A549 (cell line): ENCODE results near the gene SEMA5A. TPM values are rescaled to one million over a fixed set of nuclear protein-coding genes. Genes with fewer than 3 reads are reported as not detected.

ENCODE experiments used
- ATAC-seq, 2 experiments: fragments of 200-7000 bp in 1 of 2; fragments of >200 bp in 1 of 2; cut with Nextera tagmentation in 1 of 2; cut with Tn5 transposase in 1 of 2; 3 replicates each; pipeline versions ENCODE4 v1.8.0 to v1.9.1; 2018 to 2020; ENCODE audit warnings: mild to moderate bottlenecking in 1 of 2, moderate library complexity in 1 of 2
- CTCF ChIA-PET: fragments of 300-600 bp; sonication (Branson Sonifier 250); formaldehyde crosslinking; extraction: SDS; loops from one replicate; lab custom pipeline; 2021; ENCODE audit warnings: antibody characterized with exemption, inconsistent platforms; lab: Yijun Ruan, JAX
- POLR2A ChIA-PET: fragments of 350-600 bp; formaldehyde crosslinking; extraction: SDS; loops from one replicate; lab custom pipeline; 2021; ENCODE audit warnings: antibody characterized with exemption, inconsistent platforms; lab: Yijun Ruan, JAX
- DNase-seq, 2 experiments: peaks; one replicate each; pipeline versions ENCODE4 v3.0.0 to v3.0.0-alpha.2; 2011 to 2016; ENCODE audit warnings: low read depth in 1 of 2, low spot score in 1 of 2
- FAIRE-seq: peaks from 2 replicates; lab custom pipeline; 2011; peaks lifted over from hg19 to GRCh38; lab: Jason Lieb, UNC
- H3K27ac ChIP-seq, 2 experiments: fragments of >200 bp; sonication (Bioruptor Twin); formaldehyde crosslinking; 3 replicates each; pipeline ENCODE4 v1.5.1; 2016 to 2017
- H3K4me1 ChIP-seq: fragments of >200 bp; sonication (Bioruptor Twin); formaldehyde crosslinking; 3 replicates; pipeline ENCODE4 v1.6.1; 2016
- H3K4me2 ChIP-seq: fragments of >200 bp; sonication (Bioruptor Twin); formaldehyde crosslinking; 3 replicates; pipeline ENCODE4 v1.6.1; 2016
- H3K4me3 ChIP-seq: fragments of >200 bp; sonication (Bioruptor Twin); formaldehyde crosslinking; 3 replicates; pipeline ENCODE4 v1.5.1; 2016
- H3K9me3 ChIP-seq: fragments of >200 bp; sonication (Bioruptor Twin); formaldehyde crosslinking; 3 replicates; pipeline ENCODE4 v1.6.1; 2016
- CHD4 ChIP-seq: fragments of 200-600 bp; sonication (generic); IDR thresholded peaks from 2 replicates; pipeline ENCODE4 v1.6.1; 2016; ENCODE audit warnings: antibody characterized with exemption, mild to moderate bottlenecking, borderline replicate concordance
- EP300 ChIP-seq, 2 experiments: fragments of >200 bp; sonication (Bioruptor Twin); formaldehyde crosslinking; IDR thresholded peaks; 2 replicates in 1 of 2; 3 replicates in 1 of 2; pipeline ENCODE4 v1.6.1; 2016 to 2017
- FOSB ChIP-seq: fragments of 250-450 bp; sonication (Bioruptor Pico); IDR thresholded peaks from 2 replicates; pipeline ENCODE4 v1.5.0; 2020; ENCODE audit warnings: mild to moderate bottlenecking, moderate library complexity
- HEYL ChIP-seq: fragments of 250-450 bp; sonication (Bioruptor Pico); IDR thresholded peaks from 2 replicates; pipeline ENCODE4 v1.8.0; 2021; ENCODE audit warnings: mild to moderate bottlenecking, moderate library complexity
- HOXA7 ChIP-seq: fragments of 250-450 bp; sonication (Bioruptor Pico); IDR thresholded peaks from 2 replicates; pipeline ENCODE4 v1.5.0; 2020; ENCODE audit warnings: mild to moderate bottlenecking, moderate library complexity
- HOXB13 ChIP-seq: fragments of 250-450 bp; sonication (Bioruptor Pico); IDR thresholded peaks from 2 replicates; pipeline ENCODE4 v1.5.0; 2020; ENCODE audit warnings: low read depth, mild to moderate bottlenecking, moderate library complexity
- HOXB5 ChIP-seq: fragments of 250-450 bp; sonication (Bioruptor Pico); IDR thresholded peaks from 2 replicates; pipeline ENCODE4 v1.5.0; 2020; ENCODE audit warnings: mild to moderate bottlenecking, moderate library complexity
- KDM5A ChIP-seq: fragments of 200-600 bp; sonication (generic); IDR thresholded peaks from 2 replicates; pipeline ENCODE4 v1.6.1; 2016; ENCODE audit warnings: antibody characterized with exemption, mild to moderate bottlenecking
- MAZ ChIP-seq: fragments of 150-350 bp; IDR thresholded peaks from 2 replicates; pipeline ENCODE4 v1.6.1; 2014; ENCODE audit warnings: antibody characterized with exemption, low read depth, low read length, borderline replicate concordance
- MYC ChIP-seq: IDR thresholded peaks from 2 replicates; pipeline ENCODE4 v1.6.1; 2012; ENCODE audit warnings: mild to moderate bottlenecking, inconsistent platforms, low read length, improper control_type of control experiment, borderline replicate concordance
- NFE2L2 ChIP-seq: fragments of 150-350 bp; conservative IDR thresholded peaks from 2 replicates; pipeline ENCODE4 v1.6.1; 2014; ENCODE audit warnings: low read length
- NR3C1 ChIP-seq: fragments of >200 bp; sonication (Bioruptor Twin); formaldehyde crosslinking; IDR thresholded peaks from 3 replicates; pipeline ENCODE4 v1.6.1; 2017
- POLR2A ChIP-seq: IDR thresholded peaks from 2 replicates; pipeline ENCODE4 v1.6.1; 2012; ENCODE audit warnings: mild to moderate bottlenecking, low read length
- RARB ChIP-seq: fragments of 250-450 bp; sonication (Bioruptor Pico); IDR thresholded peaks from 2 replicates; pipeline ENCODE4 v1.8.0; 2021; ENCODE audit warnings: mild to moderate bottlenecking, moderate library complexity
- RCOR1 ChIP-seq: fragments of 150-350 bp; IDR thresholded peaks from 2 replicates; pipeline ENCODE4 v1.6.1; 2014; ENCODE audit warnings: antibody characterized with exemption, low read length, low read depth
- RFX5 ChIP-seq: fragments of 450-650 bp; IDR thresholded peaks from 2 replicates; pipeline ENCODE4 v1.7.1; 2014; ENCODE audit warnings: antibody characterized with exemption, mild to moderate bottlenecking, moderate library complexity
- SMC3 ChIP-seq: fragments of >200 bp; sonication (Bioruptor Twin); formaldehyde crosslinking; IDR thresholded peaks from 3 replicates; pipeline ENCODE4 v1.6.1; 2018; ENCODE audit warnings: inconsistent platforms
- TP53 ChIP-seq: fragments of 250-450 bp; sonication (Bioruptor Pico); IDR thresholded peaks from 2 replicates; pipeline ENCODE4 v1.5.0; 2021; ENCODE audit warnings: mild to moderate bottlenecking, moderate library complexity
- ZC3H11A ChIP-seq: fragments of 450-650 bp; IDR thresholded peaks from 2 replicates; pipeline ENCODE4 v1.6.1; 2014; ENCODE audit warnings: antibody characterized with exemption, mild to moderate bottlenecking
- ZNF302 ChIP-seq: fragments of 250-450 bp; sonication (Bioruptor Pico); IDR thresholded peaks from 2 replicates; pipeline ENCODE4 v1.9.0; 2021; ENCODE audit warnings: inconsistent platforms, mild to moderate bottlenecking, moderate library complexity
- ZSCAN20 ChIP-seq: fragments of 250-450 bp; sonication (Bioruptor Pico); IDR thresholded peaks from 2 replicates; pipeline ENCODE4 v1.8.0; 2022; ENCODE audit warnings: mild to moderate bottlenecking, moderate library complexity
- WGBS: methylation state at CpG from one replicate; pipeline ENCODE4 v1.1.6; 2017; ENCODE audit errors: missing lambda C conversion rate; 5-methylcytosine and 5-hydroxymethylcytosine counted together
- polyA plus RNA-seq, 4 experiments: library from polyadenylated mRNA; depleted of rRNA in 3 of 4; stranded (reverse); fragments of >200 nt; fragmentation: RNase III in 1 of 4; extraction: RNeasy Plus Mini Kit Qiagen cat#74134 plus additional on column Dnase treatment in 1 of 4; gene quantifications; 2 replicates in 3 of 4; 3 replicates in 1 of 4; pipeline ENCODE4 v1.2.3, GENCODE V29; 2011 to 2017
- TF ChIP-seq, protein P1 (sequence below): IDR thresholded peaks from 2 replicates; pipeline ENCODE4 v1.6.1; 2012
- TF ChIP-seq, protein P2 (sequence below): fragments of 250-450 bp; sonication (Bioruptor Pico); IDR thresholded peaks from 2 replicates; pipeline ENCODE4 v1.5.0; 2021; ENCODE audit warnings: mild to moderate bottlenecking, moderate library complexity, borderline replicate concordance
- TF ChIP-seq, protein P3 (sequence below): IDR thresholded peaks from 2 replicates; pipeline ENCODE4 v1.6.1; 2012; ENCODE audit warnings: low read depth, borderline replicate concordance
- TF ChIP-seq, protein P4 (sequence below): fragments of 150-350 bp; IDR thresholded peaks from 2 replicates; pipeline ENCODE4 v1.6.1; 2014; ENCODE audit warnings: low read depth, mild to moderate bottlenecking, low read length
- TF ChIP-seq, protein P5 (sequence below): fragments of >200 bp; sonication (Bioruptor Twin); formaldehyde crosslinking; IDR thresholded peaks from 3 replicates; pipeline ENCODE4 v1.5.1; 2016

Gene SEMA5A
- polyA plus RNA-seq, 2 of the 4 experiments (the other 2 are of a cell fraction), result not detected

DNA sequence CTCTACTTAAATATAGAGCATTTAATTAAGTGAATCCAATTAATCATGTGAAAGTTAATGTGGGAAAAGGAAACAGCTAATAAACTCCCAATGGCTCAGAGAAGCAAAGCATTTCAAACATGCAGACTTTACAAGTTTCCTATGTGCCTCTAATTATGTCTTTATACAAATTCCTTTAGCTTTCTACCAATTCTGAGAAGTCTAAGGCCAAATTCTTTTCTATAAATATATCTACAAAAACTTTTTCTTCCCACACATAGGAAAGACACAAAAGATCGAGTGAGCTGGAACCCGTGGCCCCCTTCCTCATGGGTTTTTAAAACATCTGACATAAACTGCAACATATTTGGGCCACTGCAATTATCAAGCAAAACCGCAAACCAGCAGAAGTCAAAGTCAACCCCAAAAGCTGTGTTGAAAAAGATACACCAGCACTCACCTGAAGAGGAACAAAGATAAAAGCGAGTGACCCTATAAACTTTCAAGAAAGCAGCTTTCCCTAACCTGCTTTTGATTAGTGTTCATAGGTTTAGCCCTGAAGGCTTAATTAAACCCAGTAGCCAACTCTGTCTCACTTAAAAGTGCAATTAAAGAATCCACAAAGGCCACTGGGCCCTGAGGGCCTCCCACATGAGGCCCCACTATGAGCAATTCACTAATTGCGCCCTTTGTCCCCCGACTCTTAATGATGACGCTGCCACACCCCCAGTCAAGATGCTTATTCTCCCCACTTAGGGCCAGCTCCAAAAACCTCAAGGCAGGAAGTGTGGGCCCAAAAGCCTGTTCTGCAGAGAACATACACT, 12.1 kb downstream of the SEMA5A start:
- POLR2A ChIA-PET, result no interaction called here
- no peaks in the 10 kb centered on the region for H3K9me3 ChIP-seq
- no peak overlapping the region for H3K4me3 ChIP-seq
- no peaks in the 10 kb centered on the region for H3K4me1 ChIP-seq
- no peak overlapping the region for H3K27ac ChIP-seq
- DNase-seq (no peak), ATAC-seq (no peak), FAIRE-seq (no peak)
- CTCF ChIA-PET, result interaction anchor here (0.8 to 4.2 kb wide), 2 partner anchors 11 to 316 kb away, joined by 3 to 27 read pairs; partner anchors contain the start of gene SEMA5A
- H3K4me2 ChIP-seq, result no peak overlapping the region
- WGBS, result 34% methylated on average over 7 of the region's 7 CpGs
- TF ChIP-seq HEYL (CRISPR knock-in tag) (no peak), CHD4 (no peak), ZNF302 (CRISPR knock-in tag) (no peak), ZC3H11A (no peak), NFE2L2 (no peak), HOXB5 (CRISPR knock-in tag) (no peak), SMC3 (no peak), RFX5 (no peak)
- TF ChIP-seq, protein P1, sequence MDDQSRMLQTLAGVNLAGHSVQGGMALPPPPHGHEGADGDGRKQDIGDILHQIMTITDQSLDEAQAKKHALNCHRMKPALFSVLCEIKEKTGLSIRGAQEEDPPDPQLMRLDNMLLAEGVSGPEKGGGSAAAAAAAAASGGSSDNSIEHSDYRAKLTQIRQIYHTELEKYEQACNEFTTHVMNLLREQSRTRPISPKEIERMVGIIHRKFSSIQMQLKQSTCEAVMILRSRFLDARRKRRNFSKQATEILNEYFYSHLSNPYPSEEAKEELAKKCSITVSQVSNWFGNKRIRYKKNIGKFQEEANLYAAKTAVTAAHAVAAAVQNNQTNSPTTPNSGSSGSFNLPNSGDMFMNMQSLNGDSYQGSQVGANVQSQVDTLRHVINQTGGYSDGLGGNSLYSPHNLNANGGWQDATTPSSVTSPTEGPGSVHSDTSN, result no peak

GRCh38 chr5:9533096-9533495, 12.8 kb downstream of the SEMA5A start:
- POLR2A ChIA-PET, result no interaction called here
- no peaks in the 10 kb centered on the region for H3K4me1 ChIP-seq
- no peak overlapping the region for H3K4me2 ChIP-seq
- no peak for FAIRE-seq
- H3K27ac ChIP-seq, result no peak overlapping the region
- no peak overlapping the region for H3K4me3 ChIP-seq
- no peak for DNase-seq
- H3K9me3 ChIP-seq, result no peaks in the 10 kb centered on the region
- WGBS, result 15% methylated on average over 4 of the region's 4 CpGs
- TF ChIP-seq, protein P2, sequence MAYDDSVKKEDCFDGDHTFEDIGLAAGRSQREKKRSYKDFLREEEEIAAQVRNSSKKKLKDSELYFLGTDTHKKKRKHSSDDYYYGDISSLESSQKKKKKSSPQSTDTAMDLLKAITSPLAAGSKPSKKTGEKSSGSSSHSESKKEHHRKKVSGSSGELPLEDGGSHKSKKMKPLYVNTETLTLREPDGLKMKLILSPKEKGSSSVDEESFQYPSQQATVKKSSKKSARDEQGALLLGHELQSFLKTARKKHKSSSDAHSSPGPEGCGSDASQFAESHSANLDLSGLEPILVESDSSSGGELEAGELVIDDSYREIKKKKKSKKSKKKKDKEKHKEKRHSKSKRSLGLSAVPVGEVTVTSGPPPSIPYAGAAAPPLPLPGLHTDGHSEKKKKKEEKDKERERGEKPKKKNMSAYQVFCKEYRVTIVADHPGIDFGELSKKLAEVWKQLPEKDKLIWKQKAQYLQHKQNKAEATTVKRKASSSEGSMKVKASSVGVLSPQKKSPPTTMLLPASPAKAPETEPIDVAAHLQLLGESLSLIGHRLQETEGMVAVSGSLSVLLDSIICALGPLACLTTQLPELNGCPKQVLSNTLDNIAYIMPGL (CRISPR knock-in tag), result no peak
- TF ChIP-seq, protein P3, sequence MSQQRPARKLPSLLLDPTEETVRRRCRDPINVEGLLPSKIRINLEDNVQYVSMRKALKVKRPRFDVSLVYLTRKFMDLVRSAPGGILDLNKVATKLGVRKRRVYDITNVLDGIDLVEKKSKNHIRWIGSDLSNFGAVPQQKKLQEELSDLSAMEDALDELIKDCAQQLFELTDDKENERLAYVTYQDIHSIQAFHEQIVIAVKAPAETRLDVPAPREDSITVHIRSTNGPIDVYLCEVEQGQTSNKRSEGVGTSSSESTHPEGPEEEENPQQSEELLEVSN, result no peak
- no peak for TF ChIP-seq RCOR1
- no peak for TF ChIP-seq EP300 (IDR thresholded peaks at IDR 0.05)
- no peak for TF ChIP-seq HOXB13 (CRISPR knock-in tag)
- TF ChIP-seq, protein P4, sequence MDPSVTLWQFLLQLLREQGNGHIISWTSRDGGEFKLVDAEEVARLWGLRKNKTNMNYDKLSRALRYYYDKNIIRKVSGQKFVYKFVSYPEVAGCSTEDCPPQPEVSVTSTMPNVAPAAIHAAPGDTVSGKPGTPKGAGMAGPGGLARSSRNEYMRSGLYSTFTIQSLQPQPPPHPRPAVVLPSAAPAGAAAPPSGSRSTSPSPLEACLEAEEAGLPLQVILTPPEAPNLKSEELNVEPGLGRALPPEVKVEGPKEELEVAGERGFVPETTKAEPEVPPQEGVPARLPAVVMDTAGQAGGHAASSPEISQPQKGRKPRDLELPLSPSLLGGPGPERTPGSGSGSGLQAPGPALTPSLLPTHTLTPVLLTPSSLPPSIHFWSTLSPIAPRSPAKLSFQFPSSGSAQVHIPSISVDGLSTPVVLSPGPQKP, result no peak
- no peak for TF ChIP-seq MAZ
- TF ChIP-seq, all 56 proteins: peak for 0
- CTCF ChIA-PET, result interaction anchor here (4.2 kb wide), 1 partner anchor 12 kb away, joined by 27 read pairs; the partner anchor contains the start of gene SEMA5A
- no peak for ATAC-seq

GRCh38 chr5:9529513-9529912, 16.4 kb downstream of the SEMA5A start:
- FAIRE-seq (no peak), DNase-seq (no peak), ATAC-seq (no peak)
- Histone ChIP-seq H3K4me1 (no peaks in the 10 kb centered on the region), H3K9me3 (no peaks in the 10 kb centered on the region), H3K4me2 (no peak overlapping the region), H3K27ac (no peak overlapping the region), H3K4me3 (no peak overlapping the region)
- CTCF ChIA-PET, result interaction anchor here (1.1 to 2.2 kb wide), 2 partner anchors 15 to 25 kb away, joined by 3 to 7 read pairs; no protein-coding TSS in a partner anchor
- POLR2A ChIA-PET, result no interaction called here
- WGBS, result 15% methylated on average over 2 of the region's 2 CpGs
- no peak for TF ChIP-seq ZC3H11A
- TF ChIP-seq, protein P4, result no peak
- no peak for TF ChIP-seq MYC
- TF ChIP-seq NR3C1, result no peak
- no peak for TF ChIP-seq POLR2A
- no peak for TF ChIP-seq HOXA7 (CRISPR knock-in tag)
- TF ChIP-seq, protein P5, sequence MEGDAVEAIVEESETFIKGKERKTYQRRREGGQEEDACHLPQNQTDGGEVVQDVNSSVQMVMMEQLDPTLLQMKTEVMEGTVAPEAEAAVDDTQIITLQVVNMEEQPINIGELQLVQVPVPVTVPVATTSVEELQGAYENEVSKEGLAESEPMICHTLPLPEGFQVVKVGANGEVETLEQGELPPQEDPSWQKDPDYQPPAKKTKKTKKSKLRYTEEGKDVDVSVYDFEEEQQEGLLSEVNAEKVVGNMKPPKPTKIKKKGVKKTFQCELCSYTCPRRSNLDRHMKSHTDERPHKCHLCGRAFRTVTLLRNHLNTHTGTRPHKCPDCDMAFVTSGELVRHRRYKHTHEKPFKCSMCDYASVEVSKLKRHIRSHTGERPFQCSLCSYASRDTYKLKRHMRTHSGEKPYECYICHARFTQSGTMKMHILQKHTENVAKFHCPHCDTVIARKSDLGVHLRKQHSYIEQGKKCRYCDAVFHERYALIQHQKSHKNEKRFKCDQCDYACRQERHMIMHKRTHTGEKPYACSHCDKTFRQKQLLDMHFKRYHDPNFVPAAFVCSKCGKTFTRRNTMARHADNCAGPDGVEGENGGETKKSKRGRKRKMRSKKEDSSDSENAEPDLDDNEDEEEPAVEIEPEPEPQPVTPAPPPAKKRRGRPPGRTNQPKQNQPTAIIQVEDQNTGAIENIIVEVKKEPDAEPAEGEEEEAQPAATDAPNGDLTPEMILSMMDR, result no peak
- no peak for TF ChIP-seq KDM5A
- no peak for TF ChIP-seq ZSCAN20
- TF ChIP-seq TP53 (CRISPR knock-in tag), result no peak
- TF ChIP-seq RARB (CRISPR knock-in tag), result no peak
- TF ChIP-seq ZNF302 (CRISPR knock-in tag), result no peak
- no peak for TF ChIP-seq FOSB
